NCI-H146 (cell line): ENCODE data around the gene PPP1R37.

ENCODE experiments used
- DNase-seq: peaks from one replicate; lab custom pipeline; 2025; lab: John Stamatoyannopoulos, UW

Gene PPP1R37

DNA sequence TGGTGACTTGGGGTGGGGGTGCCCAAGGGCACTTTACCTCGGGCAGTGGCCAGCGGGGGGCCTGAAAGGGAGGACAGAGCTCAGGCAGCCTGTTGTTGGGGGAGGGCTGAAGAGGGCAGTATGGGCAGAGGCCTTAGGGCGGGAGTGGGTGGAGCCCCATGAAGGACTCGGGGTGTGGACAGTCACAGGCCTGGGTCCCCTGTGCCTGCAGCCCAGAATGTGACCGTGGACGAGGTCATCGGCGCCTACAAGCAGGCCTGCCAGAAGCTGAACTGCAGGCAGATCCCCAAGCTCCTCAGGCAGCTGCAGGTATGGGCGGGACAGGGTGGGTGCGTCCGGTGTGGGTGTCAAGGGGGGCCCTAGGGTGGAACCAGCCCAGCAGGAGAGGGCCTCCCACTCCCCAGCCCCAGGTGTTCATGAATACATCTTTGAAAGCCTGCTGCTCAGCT is 45.3 kb downstream of the PPP1R37 start:
- peak; percentile 36 for DNase-seq

GRCh38 chr19:45139286-45140143 is 46.5 kb downstream of the PPP1R37 start:
- DNase-seq = no peak

- no peak for DNase-seq
Measured at GRCh38 chr19:45140144-45140503, 47.1 kb downstream of the PPP1R37 start.

DNA sequence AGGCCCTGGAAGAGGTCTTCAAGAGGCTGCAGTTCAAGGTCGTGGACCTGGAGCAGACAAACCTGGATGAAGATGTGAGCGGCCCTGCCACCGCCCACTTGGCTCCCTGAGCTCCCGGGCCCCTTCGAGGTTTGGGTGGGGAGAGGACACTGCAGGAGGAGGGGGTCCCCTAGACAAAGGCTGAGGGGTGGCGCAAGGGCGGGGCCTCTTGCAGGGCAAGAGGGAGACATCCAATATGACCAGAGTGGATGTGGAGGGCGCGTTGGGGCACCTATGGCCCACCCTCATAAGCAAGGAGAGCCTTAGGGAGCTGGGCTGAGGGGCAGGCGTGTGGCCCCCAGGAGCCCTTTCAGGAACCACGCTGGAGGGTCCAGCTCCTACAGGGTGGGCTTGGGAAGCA is 47.6 kb downstream of the PPP1R37 start:
- DNase-seq = no peak

GRCh38 chr19:45141203-45141900 is 48.4 kb downstream of the PPP1R37 start:
- no peak for DNase-seq

DNA sequence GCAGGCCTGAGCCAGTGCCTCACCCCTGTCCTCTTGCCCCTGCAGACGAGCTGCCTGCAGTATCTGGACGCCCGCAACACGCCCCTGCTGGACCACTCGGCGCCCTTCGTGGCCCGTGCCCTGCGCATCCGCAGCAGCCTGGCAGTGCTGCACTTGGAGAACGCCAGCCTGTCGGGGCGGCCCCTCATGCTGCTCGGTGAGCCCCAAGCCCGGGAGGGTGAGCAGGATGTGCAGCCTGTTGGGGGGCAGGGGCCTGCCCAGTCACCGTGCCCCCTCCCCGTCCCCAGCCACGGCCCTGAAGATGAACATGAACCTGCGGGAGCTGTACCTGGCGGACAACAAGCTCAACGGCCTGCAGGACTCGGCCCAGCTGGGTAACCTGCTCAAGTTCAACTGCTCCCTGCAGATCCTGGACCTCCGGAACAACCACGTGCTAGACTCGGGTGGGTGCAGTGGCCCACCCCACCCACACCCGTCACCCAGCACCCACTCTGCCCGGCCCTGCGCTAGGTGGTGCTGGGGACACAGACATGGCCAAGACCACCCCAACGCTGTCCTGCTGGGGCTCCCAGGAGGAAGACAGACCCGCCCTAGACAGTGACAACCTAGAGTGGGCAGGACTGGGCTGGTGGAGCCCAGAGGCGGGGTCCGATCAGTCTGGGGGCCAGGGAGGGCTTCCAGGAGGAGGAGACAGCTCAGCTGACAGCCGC is 49.2 kb downstream of the PPP1R37 start:
- DNase-seq = no peak

DNA sequence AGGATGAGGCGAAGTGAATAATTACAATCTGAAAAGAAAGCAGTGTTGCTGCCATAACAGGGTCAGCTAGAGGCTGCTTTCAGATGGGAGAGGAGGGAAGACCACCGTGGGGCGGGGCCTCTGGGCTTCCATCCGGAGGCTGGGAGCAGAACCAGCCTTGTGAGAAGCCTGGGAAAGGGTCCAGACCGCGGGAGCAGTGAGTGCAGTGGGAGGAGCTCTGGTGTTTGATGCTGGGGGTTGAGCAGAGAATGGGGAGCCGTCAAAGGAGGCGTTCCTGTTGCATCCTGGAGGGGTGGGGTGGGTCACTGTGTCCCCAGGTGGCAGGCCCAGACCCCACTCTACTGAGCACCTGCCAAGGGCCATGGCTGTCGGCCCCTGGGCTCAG is 49.7 kb downstream of the PPP1R37 start:
- no peak for DNase-seq

DNA sequence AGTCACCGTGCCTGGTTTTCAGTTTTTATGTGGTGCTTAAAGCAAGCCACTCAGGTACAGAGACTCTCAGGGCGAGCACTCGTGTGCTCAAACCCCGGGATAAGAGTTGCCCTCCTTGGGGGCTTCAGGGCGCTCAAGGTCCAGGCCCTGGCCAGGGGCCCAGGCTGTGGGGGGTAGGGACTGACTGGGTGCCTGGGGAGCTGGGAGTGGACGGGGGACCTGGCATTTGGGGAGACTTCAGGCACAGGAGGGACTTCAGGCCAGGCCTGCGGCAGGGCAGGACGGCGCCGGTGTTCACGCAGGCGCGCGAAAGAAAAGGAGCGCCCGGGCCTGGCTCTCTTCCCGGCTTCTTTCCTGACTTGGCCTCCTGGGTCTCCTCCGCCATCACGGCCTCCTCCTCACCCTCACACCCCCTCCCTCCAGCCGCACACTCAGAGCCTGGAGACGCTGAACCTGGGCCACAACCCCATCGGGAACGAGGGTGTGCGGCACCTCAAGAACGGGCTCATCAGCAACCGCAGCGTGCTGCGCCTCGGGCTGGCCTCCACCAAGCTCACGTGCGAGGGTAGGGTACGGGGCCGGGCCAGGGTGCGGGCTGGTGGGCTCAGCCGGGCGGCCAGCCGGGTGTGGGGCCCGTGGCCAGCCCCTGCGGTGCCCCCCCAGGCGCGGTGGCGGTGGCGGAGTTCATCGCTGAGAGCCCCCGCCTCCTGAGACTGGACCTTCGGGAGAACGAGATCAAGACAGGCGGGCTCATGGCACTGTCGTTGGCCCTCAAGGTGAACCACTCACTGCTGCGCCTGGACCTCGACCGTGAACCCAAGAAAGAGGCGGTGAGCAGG is 51.7 kb downstream of the PPP1R37 start:
- no peak for DNase-seq

GRCh38 chr19:45145270-45146189 is 52.6 kb downstream of the PPP1R37 start:
- no peak for DNase-seq

DNA sequence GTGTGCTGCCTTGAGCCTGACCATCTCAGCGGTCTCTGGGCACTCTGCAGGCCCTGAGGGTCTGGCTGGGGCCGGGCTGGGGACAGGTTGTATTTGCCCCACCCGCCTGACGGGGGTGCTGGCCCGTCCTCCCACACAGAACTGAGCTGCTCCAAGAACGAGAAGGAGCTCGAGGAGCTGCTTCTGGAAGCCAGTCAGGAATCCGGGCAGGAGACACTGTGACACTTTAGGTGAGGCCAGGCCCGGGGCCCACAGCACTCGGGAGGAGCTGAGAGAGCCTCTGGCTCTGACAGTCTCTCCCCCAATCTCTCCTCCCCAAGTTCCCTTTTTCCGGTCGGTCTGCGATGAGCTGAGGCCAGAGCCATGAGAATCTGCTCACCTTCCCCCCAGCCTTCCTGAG is 53.3 kb downstream of the PPP1R37 start:
- DNase-seq = no peak

DNA sequence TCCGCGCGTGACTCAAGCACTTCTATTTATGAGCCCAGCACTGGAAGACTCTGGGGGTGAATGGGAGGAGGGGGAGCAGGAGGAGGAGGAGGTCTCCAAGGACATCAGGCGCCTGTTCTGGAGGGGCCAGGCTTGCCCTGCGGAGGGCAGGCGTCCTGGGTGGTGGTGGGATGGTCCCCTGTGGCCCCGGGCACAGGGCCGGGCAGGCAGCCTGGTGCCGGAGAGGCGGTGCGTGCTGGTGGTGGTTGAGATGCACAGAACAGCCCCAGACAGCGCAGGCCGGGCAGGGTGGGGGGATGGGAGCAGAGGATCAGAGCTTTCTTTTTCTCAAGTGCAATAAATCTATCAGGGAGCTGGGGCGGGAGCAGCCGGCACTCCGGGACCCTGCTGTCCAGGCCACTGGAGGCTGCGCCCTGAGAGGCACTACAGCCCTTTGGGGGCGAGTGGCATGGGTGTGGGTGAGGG is 53.8 kb downstream of the PPP1R37 start:
- no peak for DNase-seq

GRCh38 chr19:45147835-45148676 is 55.1 kb downstream of the PPP1R37 start:
- no peak for DNase-seq

DNA sequence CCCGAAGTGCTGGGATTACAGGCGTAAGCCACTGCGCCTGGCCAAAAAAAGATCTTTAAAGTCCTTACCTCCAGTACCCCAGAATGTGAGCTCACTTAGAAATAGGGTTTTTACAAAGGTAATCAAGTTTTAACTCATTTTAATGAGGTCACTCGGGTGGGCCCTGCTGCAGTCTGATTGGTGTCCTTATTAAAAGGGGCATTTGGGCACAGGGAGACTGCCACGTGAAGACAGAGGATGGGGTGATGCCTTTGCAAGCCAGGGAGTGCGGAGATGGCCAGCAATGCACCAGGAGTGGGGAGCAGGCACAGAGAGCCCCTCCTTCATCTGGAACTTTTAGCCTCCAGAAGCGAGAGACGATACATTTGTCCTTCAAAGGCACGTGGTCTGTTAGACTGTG is 56.1 kb downstream of the PPP1R37 start:
- DNase-seq = no peak

- no peak for DNase-seq
Measured at GRCh38 chr19:45150180-45150579, 57.2 kb downstream of the PPP1R37 start.

GRCh38 chr19:45150751-45151281 is 57.8 kb downstream of the PPP1R37 start:
- DNase-seq = peak; percentile 31

DNA sequence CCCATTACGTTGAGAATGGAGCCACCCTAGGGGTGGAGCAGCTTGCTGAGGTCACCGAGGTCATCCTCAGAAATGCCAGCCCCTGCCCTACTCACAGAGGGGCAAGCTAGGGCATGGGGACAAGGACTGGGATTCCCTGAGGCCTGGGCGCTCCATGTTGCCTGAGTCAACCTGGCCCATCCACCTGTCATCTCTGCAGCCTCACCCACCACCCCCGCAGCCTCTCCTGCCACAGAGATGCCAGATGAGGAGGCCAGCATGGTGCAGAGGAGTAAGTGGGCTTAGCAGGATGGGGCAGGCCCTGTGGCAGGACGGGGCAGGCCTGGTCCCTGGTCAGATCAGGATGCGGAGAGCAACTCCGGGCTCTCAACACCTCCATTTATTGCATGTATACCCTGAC is 58.3 kb downstream of the PPP1R37 start:
- no peak for DNase-seq

GRCh38 chr19:45151821-45152503 is 59.0 kb downstream of the PPP1R37 start:
- no peak for DNase-seq

GRCh38 chr19:45152504-45153338 is 59.7 kb downstream of the PPP1R37 start:
- no peak for DNase-seq
